AG09309 (cell line): ENCODE results near the gene PI3.

Experiments
- DNase-seq: peaks from one replicate; pipeline ENCODE4 v3.0.0-alpha.2; 2010; ENCODE audit warnings: low read depth
- H3K4me3 ChIP-seq: 2 replicates; pipeline ENCODE4 v1.5.1; 2011; ENCODE audit warnings: mild to moderate bottlenecking, low read depth, low read length, moderate library complexity; ENCODE audit not compliant: control insufficient read depth
- CTCF ChIP-seq: IDR thresholded peaks from 2 replicates; pipeline ENCODE4 v1.5.1; 2011; ENCODE audit warnings: mild to moderate bottlenecking, low read depth, low read length, inconsistent platforms; ENCODE audit not compliant: insufficient read depth, control insufficient read depth; ENCODE audit errors: missing control alignments

The PI3 gene

DNA sequence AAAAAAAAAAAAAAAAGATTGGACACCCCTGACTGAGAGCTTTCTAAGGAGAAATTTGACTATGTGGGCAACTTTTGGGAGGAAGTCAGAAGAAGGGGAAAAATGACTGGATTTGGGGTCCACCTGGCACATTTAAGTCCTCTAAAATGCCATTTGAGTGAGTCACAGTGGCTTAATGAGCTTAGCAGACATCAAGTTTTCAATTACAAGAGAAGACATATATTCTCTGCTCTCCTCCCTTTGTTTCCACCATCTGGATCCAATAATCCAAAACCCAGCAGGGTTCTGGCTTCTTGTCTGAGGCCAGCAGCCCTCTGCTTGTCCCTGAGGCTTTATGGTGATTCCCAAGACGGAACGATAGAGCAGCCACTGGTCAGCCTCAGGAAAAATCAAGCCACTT lies 6.9 kb downstream of the PI3 start:
- DNase-seq = peak; percentile 28
- H3K4me3 ChIP-seq = no peak overlapping the region

GRCh38 chr20:45183084-45183483 lies 8.4 kb downstream of the PI3 start:
- DNase-seq = no peak
- H3K4me3 ChIP-seq = no peak overlapping the region
- no peak for TF ChIP-seq CTCF

More for the DNA sequence above, 6.9 kb downstream of the PI3 start:
- TF ChIP-seq CTCF = no peak

DNA sequence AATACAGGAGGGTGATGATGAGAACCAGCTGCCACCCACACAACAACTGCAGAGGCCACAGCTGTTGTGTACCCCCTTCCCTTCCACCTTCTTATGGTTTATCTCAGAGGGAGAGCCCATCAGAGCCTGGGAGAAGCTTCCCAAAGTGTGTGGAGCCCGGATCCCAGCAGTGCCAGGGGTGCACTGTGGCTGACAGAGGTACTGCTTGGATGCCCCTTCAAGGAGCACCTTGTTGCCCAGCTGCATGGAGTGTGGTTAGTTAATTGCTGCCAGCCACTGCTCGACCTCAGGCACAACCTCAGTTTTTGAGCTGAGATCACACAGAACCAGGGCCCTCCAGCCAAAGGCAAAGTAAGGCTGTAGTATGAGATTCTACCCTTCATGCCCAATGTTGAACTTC lies 13.0 kb downstream of the PI3 start:
- no peak for TF ChIP-seq CTCF
- DNase-seq = no peak
- no peak overlapping the region for H3K4me3 ChIP-seq

GRCh38 chr20:45189067-45189609 lies 14.4 kb downstream of the PI3 start:
- DNase-seq = no peak
- TF ChIP-seq CTCF = no peak
- no peak overlapping the region for H3K4me3 ChIP-seq

- TF ChIP-seq CTCF = no peak
- no peak for DNase-seq
- no peak overlapping the region for H3K4me3 ChIP-seq
Observed at GRCh38 chr20:45189861-45190260, 15.2 kb downstream of the PI3 start.

DNA sequence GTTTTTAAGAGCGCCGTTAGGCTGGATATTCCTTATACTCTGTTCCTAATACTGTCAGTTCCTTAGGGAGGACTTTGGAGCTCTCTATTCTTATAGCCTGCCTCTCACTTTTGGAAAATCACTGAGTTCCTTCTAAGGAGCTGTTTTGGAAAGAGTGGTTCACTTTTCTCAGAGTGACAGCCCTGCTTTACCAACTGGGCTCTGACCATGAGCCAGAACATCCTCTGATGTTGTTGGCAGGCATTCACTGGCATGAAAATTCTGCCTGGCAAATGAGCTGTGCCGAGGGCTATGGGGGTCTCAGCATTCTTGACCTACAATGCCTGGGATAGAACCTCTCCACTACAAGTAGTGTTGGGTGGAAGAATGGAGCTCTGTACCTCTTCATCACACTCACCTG lies 17.2 kb downstream of the PI3 start:
- no peak for DNase-seq
- TF ChIP-seq CTCF = no peak
- H3K4me3 ChIP-seq = no peak overlapping the region

DNA sequence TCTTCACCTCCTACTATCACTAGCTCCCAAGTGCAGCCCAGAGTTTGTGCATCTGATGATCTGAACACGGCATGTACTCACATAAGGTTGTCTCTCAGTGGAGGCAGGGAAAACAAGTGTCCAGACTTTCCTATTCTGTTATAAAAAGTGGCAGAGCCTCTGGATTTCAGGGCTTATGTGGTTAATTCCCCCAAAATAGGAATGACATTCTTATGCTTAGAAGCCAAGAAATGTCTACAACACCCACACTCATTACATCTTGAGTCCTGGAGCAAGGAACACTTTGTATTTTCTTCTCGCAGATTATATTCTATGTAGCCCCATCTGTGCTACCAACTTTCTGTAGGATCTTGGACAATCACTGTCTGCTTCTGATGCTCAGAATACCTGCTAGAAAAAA lies 18.6 kb downstream of the PI3 start:
- no peak for DNase-seq
- TF ChIP-seq CTCF = no peak
- H3K4me3 ChIP-seq = no peak overlapping the region
